Measurements from ENCODE around the gene ROS1.

GRCh38 chr6:117456998-117457397, 31.3 kb upstream of the ROS1 start:
- TF ChIP-seq SUZ12 (IDR thresholded peaks at IDR 0.05; ENCODE audit: extremely low read depth, insufficient read depth, insufficient read length): no peak
- TF ChIP-seq YY1 (IDR thresholded peaks at IDR 0.05; ENCODE audit: insufficient read depth, insufficient read length): no peak

Measured in NT2/D1 (cell line).